Measurements from ENCODE around the gene NUDT19. TPM values are rescaled to one million over a fixed set of nuclear protein-coding genes. Genes with fewer than 3 reads are reported as not detected.

Gene NUDT19
- total RNA-seq, 1 experiment from 2014 or later = 17.8 TPM

DNA sequence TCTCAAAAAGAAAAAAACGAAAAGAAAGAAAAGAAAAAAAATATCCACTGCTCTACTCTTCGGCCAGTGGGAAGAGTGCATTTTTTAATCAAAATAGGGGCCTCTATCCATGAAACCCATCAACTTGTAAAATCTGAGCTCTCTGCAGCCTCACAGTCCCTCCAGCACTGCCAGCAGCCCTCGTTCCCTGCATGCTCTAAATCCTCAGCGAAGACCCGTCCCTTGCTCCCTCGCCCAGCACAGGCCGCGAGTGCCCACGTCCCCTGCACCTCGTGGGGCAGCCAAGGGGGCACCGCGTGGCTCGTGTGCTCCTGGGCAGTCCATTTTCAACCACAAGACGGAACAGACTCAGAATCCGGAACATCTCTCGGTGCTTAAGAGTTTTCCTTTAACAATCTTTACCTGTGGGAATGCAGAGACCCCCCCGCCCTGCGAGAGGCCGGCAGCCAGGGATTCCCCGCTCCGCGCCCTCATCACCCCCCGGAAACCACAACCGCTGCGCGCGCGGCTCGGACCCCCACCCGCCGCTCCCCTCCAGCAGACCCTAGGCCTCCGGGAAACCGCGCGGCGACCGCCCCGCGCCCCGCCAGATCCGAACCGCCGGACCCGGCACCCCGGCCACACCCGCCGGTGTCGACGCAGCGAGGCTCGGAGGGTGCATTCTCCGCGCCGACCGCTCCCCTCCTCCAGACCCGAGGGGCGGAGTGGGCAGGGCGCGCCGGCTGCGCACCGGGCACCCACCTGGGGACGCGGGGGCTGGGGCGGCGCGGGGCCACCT lies 17.3 kb upstream of the NUDT19 start:
- no TSS peak for BruUV-seq (replicated peaks)
- H3K4me3 ChIP-seq (ENCODE audit: low read depth, low read length, poor library complexity, severe bottlenecking) = peak overlapping the region; percentile 73
- H3K36me3 ChIP-seq (ENCODE audit: insufficient read depth, low read length, poor library complexity, severe bottlenecking) = no peaks in the 10 kb centered on the region
- ChIA-PET POLR2A (ENCODE audit: low non-redundant PET) (no interaction called here), CTCF (no interaction called here)
- peak overlapping the region; percentile 40 for H3K27ac ChIP-seq (ENCODE audit: low read depth, low read length, poor library complexity, severe bottlenecking)
- no peak for DNase-seq (ENCODE audit: low spot score)
- peaks cover 6% of the 10 kb centered on the region for H3K27me3 ChIP-seq (replicated peaks; ENCODE audit: insufficient read depth, low read depth, low read length, poor library complexity)
- H3K9me3 ChIP-seq (ENCODE audit: low read depth, low read length, poor library complexity, severe bottlenecking) = no peaks in the 10 kb centered on the region
- TF ChIP-seq, protein P1, sequence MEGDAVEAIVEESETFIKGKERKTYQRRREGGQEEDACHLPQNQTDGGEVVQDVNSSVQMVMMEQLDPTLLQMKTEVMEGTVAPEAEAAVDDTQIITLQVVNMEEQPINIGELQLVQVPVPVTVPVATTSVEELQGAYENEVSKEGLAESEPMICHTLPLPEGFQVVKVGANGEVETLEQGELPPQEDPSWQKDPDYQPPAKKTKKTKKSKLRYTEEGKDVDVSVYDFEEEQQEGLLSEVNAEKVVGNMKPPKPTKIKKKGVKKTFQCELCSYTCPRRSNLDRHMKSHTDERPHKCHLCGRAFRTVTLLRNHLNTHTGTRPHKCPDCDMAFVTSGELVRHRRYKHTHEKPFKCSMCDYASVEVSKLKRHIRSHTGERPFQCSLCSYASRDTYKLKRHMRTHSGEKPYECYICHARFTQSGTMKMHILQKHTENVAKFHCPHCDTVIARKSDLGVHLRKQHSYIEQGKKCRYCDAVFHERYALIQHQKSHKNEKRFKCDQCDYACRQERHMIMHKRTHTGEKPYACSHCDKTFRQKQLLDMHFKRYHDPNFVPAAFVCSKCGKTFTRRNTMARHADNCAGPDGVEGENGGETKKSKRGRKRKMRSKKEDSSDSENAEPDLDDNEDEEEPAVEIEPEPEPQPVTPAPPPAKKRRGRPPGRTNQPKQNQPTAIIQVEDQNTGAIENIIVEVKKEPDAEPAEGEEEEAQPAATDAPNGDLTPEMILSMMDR (conservative IDR thresholded peaks at IDR 0.05; ENCODE audit: low read depth, low read length) = no peak
- H3K4me1 ChIP-seq (ENCODE audit: insufficient read depth, low read length, poor library complexity, severe bottlenecking) = peaks cover 41% of the 10 kb centered on the region
- intact Hi-C loops (cut with micrococcal nuclease; ENCODE audit: unreplicated experiment) = no loop called here

DNA sequence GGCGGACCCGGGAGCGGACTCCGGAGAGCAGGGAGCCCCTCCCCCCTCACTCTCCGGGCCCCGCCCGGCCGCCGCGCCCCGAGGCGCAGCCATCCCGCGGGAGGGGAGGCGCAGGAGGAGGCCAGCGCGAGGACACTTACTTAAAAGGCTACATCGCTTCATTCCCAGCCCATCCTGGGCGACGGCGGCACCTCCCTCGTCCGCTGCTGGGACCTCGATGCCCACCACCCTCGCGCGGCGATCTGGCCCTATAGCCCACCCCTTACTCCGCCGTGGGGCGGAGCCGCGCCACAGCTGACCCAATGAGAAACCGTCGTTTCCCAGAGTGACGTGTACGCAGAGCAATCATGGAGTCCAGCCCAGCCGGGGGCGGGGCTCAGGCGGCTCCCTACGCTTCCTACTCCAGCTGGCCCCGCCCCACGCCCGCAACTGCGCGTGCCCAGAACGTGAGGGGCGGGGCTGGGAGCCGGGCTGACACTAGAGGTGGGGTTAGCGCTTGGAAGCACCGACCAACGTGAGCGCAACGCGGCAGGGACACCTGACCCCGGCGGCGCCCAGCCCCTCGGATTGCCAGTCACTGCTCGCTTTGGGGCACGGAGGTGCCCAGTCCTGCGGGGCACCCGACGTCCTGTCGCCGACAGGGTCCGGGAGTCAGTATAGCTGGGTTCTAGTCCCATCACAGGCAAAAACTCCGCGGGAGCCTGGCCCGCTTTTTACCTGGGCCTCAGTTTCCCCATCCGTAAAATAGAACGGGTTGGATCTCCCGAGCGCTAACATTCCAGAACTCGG lies 16.5 kb upstream of the NUDT19 start, which contains the start of gene ANKRD27:
ANKRD27 (minus strand) TSS at position 250 of the 789 bp plus-strand sequence. CDS start 16,165 bp downstream, outside the sequence.
- no TSS peak for BruUV-seq (replicated peaks)
- no peak for TF ChIP-seq EZH2 (IDR thresholded peaks at IDR 0.05; ENCODE audit: borderline replicate concordance, low read depth, low read length, poor library complexity, severe bottlenecking)
- TF ChIP-seq, protein P1 (conservative IDR thresholded peaks at IDR 0.05; ENCODE audit: low read depth, low read length) = no peak
- POLR2A ChIA-PET (ENCODE audit: low non-redundant PET) = no interaction called here
- Histone ChIP-seq H3K27ac (ENCODE audit: low read depth, low read length, poor library complexity, severe bottlenecking) (peak within 1 kb of the TSS; percentile 40), H3K4me3 (ENCODE audit: low read depth, low read length, poor library complexity, severe bottlenecking) (peak within 1 kb of the TSS; percentile 73), H3K27me3 (replicated peaks; ENCODE audit: insufficient read depth, low read depth, low read length, poor library complexity) (peaks cover 6% of the 10 kb centered on the region), H3K36me3 (ENCODE audit: insufficient read depth, low read length, poor library complexity, severe bottlenecking) (no peaks in the 10 kb centered on the region), H3K4me1 (ENCODE audit: insufficient read depth, low read length, poor library complexity, severe bottlenecking) (peaks cover 34% of the 10 kb centered on the region), H3K9me3 (ENCODE audit: low read depth, low read length, poor library complexity, severe bottlenecking) (no peaks in the 10 kb centered on the region)
- intact Hi-C loops (cut with micrococcal nuclease; ENCODE audit: unreplicated experiment) = no loop called here
- CTCF ChIA-PET = no interaction called here
- peak; percentile 99 for DNase-seq (ENCODE audit: low spot score)

DNA sequence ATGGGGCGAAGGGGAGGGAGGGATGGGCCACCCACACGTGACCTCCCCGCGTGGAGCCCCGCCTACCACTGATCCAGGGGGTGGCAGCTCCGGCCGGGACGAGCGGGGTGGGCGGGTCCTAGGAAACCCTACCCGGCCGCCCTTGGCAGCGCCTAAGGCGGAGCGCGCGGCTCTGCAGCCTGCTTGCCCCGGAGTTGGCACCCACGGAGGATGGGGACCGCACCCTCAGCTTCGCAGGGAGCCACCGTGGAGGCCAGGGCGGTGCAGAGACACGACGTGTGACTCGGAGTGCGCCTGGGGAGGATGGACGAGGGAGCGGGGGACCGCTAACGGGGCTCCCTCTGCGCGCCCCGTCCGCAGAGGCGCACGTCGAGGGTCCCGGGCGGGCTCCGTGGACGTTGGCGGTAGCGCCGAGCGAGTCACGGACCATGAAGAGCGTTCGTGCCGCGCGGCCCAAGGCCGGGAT lies 15.9 kb upstream of the NUDT19 start, which contains the start of gene RGS9BP:
RGS9BP (plus strand) TSS at position 129 of the 466 bp plus-strand sequence. CDS start 416 bp downstream, outside the sequence.
- DNase-seq (ENCODE audit: low spot score) = peak; percentile 85
- TF ChIP-seq, protein P1 (conservative IDR thresholded peaks at IDR 0.05; ENCODE audit: low read depth, low read length) = no peak
- no peak for TF ChIP-seq EZH2 (IDR thresholded peaks at IDR 0.05; ENCODE audit: borderline replicate concordance, low read depth, low read length, poor library complexity, severe bottlenecking)
- Histone ChIP-seq H3K27ac (ENCODE audit: low read depth, low read length, poor library complexity, severe bottlenecking) (peak within 1 kb of the TSS; percentile 40), H3K9me3 (ENCODE audit: low read depth, low read length, poor library complexity, severe bottlenecking) (no peaks in the 10 kb centered on the region), H3K36me3 (ENCODE audit: insufficient read depth, low read length, poor library complexity, severe bottlenecking) (no peaks in the 10 kb centered on the region), H3K4me3 (ENCODE audit: low read depth, low read length, poor library complexity, severe bottlenecking) (peak within 1 kb of the TSS; percentile 73), H3K27me3 (replicated peaks; ENCODE audit: insufficient read depth, low read depth, low read length, poor library complexity) (peaks cover 6% of the 10 kb centered on the region), H3K4me1 (ENCODE audit: insufficient read depth, low read length, poor library complexity, severe bottlenecking) (peaks cover 32% of the 10 kb centered on the region)
- BruUV-seq (replicated peaks) = no TSS peak
- CTCF ChIA-PET = no interaction called here
- POLR2A ChIA-PET (ENCODE audit: low non-redundant PET) = interaction anchor here (0.6 kb wide), 1 partner anchor 13 kb away, joined by 3 read pairs; no protein-coding TSS in a partner anchor
- intact Hi-C loops (cut with micrococcal nuclease; ENCODE audit: unreplicated experiment) = no loop called here
